GM12865 (cell line): ENCODE measurements around the gene INSRR.

ENCODE experiments used
- DNase-seq: peaks from one replicate; pipeline ENCODE4 v3.0.0; 2010; ENCODE audit warnings: low read depth
- H3K4me3 ChIP-seq: 2 replicates; pipeline ENCODE4 v1.5.1; 2011; ENCODE audit warnings: mild to moderate bottlenecking, low read depth, low read length, control low read depth
- TF ChIP-seq, protein P1 (sequence below): IDR thresholded peaks from 2 replicates; pipeline ENCODE4 v1.5.1; 2011; ENCODE audit warnings: low read length, control low read depth, low read depth, inconsistent platforms; ENCODE audit not compliant: insufficient read depth; ENCODE audit errors: missing control alignments

The INSRR gene

DNA sequence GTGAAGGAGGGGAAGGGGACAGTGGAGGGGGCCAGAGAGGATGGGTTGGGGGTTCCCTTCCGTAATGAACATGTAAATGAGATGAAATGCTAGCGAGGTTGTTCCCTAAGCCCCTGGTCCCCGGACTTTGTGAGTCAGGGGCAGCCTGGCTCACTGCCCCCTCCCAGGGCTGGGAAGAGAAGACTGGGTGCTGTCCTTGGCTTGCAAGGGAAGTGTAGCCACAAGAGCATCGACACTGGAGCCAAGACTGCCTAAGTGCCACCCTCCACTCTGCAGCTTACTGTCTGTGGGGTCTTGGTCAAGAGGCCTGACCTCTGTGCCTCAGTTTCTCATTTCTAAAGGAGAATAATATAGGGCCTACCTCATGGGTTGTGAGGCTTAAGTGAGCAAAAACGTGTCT, 35.1 kb upstream of the INSRR start:
- TF ChIP-seq, protein P1, sequence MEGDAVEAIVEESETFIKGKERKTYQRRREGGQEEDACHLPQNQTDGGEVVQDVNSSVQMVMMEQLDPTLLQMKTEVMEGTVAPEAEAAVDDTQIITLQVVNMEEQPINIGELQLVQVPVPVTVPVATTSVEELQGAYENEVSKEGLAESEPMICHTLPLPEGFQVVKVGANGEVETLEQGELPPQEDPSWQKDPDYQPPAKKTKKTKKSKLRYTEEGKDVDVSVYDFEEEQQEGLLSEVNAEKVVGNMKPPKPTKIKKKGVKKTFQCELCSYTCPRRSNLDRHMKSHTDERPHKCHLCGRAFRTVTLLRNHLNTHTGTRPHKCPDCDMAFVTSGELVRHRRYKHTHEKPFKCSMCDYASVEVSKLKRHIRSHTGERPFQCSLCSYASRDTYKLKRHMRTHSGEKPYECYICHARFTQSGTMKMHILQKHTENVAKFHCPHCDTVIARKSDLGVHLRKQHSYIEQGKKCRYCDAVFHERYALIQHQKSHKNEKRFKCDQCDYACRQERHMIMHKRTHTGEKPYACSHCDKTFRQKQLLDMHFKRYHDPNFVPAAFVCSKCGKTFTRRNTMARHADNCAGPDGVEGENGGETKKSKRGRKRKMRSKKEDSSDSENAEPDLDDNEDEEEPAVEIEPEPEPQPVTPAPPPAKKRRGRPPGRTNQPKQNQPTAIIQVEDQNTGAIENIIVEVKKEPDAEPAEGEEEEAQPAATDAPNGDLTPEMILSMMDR: no peak
- DNase-seq: no peak
- no peak overlapping the region for H3K4me3 ChIP-seq

DNA sequence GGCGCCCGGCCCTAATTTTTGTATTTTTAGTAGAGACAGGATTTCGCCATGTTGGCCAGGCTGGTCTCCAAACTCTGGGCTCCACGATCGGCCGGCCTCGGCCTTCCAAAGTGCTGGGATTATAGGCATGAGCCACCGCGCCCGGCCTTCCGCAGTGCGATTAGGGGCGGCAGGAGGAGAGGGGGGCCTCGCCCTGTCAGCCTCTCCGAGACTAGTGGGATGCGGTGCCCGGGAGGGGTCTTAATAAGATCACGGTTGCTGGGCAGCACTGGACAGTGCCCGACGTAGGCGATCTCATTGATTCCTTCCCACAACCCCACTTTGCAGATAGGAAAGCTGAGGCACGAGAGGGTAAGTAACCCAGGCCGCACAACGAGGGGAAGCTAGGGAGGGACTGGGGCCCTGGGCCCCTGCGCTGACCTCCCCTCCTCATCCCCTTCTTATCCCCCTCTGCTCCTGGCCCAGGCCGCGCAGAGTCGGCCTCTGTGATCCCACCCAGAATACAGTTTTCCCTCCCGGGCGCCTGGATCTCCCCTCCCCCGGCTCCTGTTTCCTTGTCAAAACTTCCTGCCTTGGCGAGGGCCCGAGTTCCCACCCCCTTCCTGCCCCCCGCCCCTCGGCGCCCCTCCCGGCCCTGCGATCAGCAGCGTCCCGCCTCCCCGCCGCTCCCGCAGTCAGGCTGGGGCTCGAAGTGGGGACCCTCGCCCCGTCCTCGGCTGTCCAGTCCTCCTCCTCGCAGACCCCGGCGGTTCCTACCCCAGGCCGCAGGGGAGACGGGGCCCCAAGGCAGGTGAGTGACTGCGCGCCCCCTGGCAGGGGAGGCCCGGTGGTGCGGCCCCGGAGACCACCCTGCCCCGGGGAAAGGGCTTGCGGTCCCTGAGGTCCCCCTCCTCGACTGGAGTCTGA, 34.4 kb upstream of the INSRR start, which contains the start of gene PEAR1:
Gene PEAR1, plus strand, starts transcription at position 671 of the 906 bp plus-strand sequence. CDS start 10,209 bp downstream, outside the sequence.
- H3K4me3 ChIP-seq: no peak within 1 kb of the TSS
- TF ChIP-seq, protein P1: no peak
- no peak for DNase-seq

DNA sequence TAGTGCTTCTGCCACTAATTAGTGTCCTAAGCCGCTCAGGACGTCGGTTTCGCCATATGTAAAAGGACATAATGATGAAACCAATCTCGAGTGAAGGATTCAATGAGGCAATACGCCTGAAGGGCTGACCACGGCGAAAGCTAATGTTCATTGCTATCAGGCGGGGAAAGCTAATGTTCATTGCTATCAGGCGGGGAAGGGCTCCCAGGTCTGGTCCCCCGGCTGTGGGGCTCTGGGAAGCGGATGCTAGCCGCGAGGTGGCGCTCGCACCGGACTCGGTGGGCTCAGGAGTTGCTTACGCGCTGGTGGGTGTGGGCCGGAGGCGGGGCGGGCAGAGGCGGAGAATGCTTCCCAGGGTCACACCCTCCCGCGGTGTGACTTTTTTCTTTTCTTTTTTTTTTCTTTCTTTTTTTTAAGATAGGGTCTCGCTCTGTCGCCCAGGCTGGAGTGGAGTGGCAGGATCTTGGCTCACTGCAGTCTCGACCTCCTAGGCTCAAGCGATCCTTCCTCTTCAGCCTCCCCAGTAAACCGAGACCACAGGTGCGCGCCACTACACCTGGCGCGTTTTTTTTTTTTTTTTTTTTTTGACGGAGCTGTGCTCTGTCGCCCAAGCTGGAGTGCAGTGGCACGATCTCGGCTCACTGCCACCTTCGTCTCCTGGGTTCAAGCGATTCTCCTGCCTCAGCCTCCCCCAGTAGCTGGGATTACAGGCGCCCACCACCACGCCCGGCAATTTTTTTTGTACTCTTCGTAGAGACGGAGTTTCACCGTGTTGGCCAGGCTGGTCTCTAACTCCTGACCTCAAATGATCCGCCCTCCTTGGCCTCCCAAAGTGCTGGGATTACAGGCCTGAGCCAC, 33.5 kb upstream of the INSRR start:
- no peak overlapping the region for H3K4me3 ChIP-seq
- DNase-seq: peak; percentile 84
- TF ChIP-seq, protein P1: peak; percentile 83

DNA sequence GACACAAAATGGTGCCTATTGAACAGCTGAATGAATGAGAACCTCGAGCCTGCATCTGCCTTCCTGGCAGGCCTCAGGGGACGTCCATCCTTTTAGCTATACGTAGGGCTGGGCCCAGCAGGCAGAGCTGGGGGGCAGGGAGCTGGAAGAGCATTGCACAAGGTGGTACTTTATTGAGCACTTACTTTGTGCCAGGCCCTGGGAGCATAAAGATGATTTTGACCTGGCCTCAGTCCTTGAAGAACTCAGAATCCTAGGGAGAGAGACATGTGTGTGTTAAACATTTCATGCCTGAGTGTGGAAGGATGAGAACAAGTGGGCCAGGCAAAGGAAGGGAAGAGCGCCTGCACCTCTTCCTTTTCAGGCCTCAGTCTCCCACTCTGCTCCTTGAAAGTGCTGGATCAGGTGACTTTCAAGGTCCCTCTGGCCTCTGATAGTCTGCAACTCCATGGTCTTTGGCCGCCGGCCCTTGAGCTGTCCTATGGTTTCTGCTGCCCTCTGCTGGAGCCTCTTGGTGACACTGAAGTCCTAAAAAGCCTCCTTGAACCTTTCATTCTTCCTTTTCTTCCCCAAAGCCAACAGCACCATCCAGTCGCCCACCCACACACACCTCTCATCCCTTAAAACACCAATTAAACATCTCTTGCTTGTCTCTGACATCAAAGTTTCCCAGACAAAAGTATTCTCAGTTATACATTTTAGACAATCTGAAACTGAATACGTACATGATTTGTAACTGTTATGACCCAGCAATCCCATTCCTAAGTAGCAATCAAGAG, 31.1 kb upstream of the INSRR start:
- TF ChIP-seq, protein P1: peak; percentile 88
- H3K4me3 ChIP-seq: no peak overlapping the region
- peak; percentile 81 for DNase-seq

DNA sequence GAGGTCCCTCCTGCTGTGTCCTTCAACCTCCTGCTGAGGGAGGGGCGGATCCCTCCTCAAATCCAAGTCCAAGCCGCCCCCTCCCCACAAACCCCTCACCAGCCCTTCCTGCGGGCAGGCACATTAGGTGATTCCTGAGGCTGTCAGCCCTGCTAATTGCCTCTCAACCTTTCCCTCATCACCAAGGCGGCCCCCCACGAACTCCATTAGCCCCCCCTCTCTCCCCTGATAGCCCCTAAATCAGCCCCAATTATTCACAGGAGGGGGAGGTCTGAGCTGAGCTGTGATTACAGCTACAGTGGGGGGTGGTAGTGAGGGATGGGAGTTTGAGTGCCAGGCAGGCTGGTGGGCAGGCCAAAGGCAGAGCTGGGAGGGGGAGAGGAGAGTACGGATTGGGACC, 28.8 kb upstream of the INSRR start:
- no peak overlapping the region for H3K4me3 ChIP-seq
- TF ChIP-seq, protein P1: no peak
- no peak for DNase-seq

DNA sequence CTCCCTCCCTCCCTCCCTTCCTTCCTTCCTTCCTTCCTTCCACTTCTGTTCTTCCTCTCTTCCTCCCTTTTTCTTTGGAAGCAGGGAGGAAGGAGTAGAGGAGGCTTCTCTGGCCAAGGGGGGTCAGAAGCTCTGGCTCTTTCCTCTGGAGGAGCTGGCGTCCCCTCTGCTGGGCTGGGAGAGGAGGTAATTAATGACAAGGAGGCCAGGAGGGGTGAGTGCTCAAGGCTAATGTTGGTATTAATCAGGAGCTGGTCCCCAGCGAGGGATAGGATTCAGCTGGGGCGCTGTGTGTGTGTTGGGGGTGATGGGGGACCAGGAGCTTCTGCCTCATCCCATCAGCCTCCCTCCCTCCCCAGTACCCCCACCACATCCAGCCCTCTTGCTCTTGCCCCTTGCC, 28.4 kb upstream of the INSRR start:
- DNase-seq: no peak
- TF ChIP-seq, protein P1: no peak
- no peak overlapping the region for H3K4me3 ChIP-seq
